ENCODE measurements around the gene AFTPH.

The AFTPH gene

GRCh38 chr2:64615192-64615763 is 91.2 kb downstream of the AFTPH start:
- DNase-seq = no peak

- DNase-seq = no peak
These were observed 91.9 kb downstream of the AFTPH start for GRCh38 chr2:64615844-64616536.

- DNase-seq = no peak
These were observed 93.6 kb downstream of the AFTPH start for GRCh38 chr2:64617631-64618151.

- DNase-seq = no peak
These were observed 96.5 kb downstream of the AFTPH start for GRCh38 chr2:64620661-64621060.

- no peak for DNase-seq
These were observed 98.5 kb downstream of the AFTPH start for GRCh38 chr2:64622443-64623241.

- no peak for DNase-seq
These were observed 99.2 kb downstream of the AFTPH start for GRCh38 chr2:64623242-64623850.

GRCh38 chr2:64624108-64624610 is 100.0 kb downstream of the AFTPH start:
- DNase-seq = no peak

GRCh38 chr2:64624862-64625261 is 100.7 kb downstream of the AFTPH start:
- DNase-seq = no peak

- no peak for DNase-seq
These were observed 101.4 kb downstream of the AFTPH start for GRCh38 chr2:64625299-64626145.

- no peak for DNase-seq
These were observed 102.2 kb downstream of the AFTPH start for GRCh38 chr2:64626146-64626809.

GRCh38 chr2:64626963-64627760 is 103.0 kb downstream of the AFTPH start:
- no peak for DNase-seq

- no peak for DNase-seq
These were observed 104.0 kb downstream of the AFTPH start for GRCh38 chr2:64627860-64628841.

GRCh38 chr2:64629329-64629781 is 105.2 kb downstream of the AFTPH start:
- DNase-seq = no peak

GRCh38 chr2:64629875-64630274 is 105.7 kb downstream of the AFTPH start:
- no peak for DNase-seq

- DNase-seq = no peak
These were observed 106.6 kb downstream of the AFTPH start for GRCh38 chr2:64630752-64631151.

- no peak for DNase-seq
These were observed 107.6 kb downstream of the AFTPH start for GRCh38 chr2:64631771-64632170.

- DNase-seq = no peak
These were observed 109.0 kb downstream of the AFTPH start for GRCh38 chr2:64632835-64633819.

Data from activated CD8-positive, alpha-beta memory T cell treated with anti-CD3 and anti-CD28 coated beads, Interleukin-2, amount 50 U/mL, for 4 hours (primary cell).